DMS 273 treated with DMSO at 0.1 percent for 48 hours (cell line): ENCODE results near the gene PTPRT.

Experiments
- DNase-seq: peaks from one replicate; lab custom pipeline; 2025; lab: John Stamatoyannopoulos, UW

Gene PTPRT

GRCh38 chr20:42795111-42795695 is 394.5 kb downstream of the PTPRT start:
- no peak for DNase-seq

- DNase-seq: no peak
Measured at GRCh38 chr20:42792052-42792451, 397.7 kb downstream of the PTPRT start.

DNA sequence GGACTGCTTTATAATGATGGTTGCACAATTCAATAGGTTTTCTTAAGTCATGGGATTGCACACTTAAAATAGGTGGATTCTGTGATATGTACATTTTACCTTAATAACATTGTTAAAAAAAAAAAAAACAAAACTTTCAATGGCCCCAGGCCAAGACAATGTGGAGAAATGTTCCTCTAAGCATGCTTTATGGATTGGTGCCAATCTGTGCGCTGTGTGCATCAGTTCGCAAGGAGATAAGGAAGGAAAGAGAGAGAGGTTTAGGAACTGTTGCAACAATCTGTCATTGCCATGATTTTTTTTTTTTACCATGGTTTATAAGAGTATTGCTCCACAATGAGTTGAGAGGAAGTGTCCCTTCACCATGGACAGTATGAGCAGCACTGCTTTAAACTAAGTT is 399.6 kb downstream of the PTPRT start:
- DNase-seq: no peak

DNA sequence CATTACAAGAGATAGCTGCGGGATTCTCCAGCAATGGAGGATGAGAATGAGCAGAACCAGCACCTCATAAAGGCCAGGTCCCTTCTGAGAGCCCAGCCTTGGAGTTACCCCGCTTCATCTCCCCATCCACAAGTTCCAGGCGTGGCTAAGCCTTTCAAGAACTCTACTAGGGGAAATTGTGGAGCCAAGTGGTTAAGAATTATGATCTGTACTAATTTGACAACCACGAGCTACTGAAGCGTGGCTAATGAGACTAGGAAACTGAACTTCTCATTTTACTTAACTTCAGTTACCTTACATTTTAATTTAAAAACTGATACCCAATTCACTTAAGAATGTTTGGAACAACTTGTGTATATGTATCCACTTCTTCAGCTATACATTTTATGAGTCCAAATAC is 401.0 kb downstream of the PTPRT start:
- DNase-seq: no peak

GRCh38 chr20:42785041-42785440 is 404.7 kb downstream of the PTPRT start:
- DNase-seq: no peak

DNA sequence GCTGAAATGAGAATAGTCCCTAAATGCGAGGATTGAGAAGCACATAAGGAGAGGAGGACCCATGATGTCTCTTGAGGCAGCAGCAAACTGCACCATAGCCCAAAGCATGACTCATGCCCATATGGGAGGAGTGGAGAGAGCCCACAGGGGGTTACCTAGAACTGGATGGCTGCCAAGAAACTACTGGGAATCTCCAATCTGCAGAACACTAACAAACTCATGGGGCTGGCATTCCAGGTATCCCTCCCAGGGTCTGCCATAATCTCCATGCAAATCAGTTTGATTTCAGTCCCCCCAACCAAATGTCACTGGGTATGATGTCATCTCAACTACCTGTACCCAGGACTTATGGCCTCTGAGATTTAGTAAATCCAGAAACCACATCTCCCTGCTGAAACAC is 410.5 kb downstream of the PTPRT start:
- no peak for DNase-seq

GRCh38 chr20:42775866-42776265 is 413.8 kb downstream of the PTPRT start:
- no peak for DNase-seq

- no peak for DNase-seq
Measured at GRCh38 chr20:42775037-42775436, 414.7 kb downstream of the PTPRT start.

DNA sequence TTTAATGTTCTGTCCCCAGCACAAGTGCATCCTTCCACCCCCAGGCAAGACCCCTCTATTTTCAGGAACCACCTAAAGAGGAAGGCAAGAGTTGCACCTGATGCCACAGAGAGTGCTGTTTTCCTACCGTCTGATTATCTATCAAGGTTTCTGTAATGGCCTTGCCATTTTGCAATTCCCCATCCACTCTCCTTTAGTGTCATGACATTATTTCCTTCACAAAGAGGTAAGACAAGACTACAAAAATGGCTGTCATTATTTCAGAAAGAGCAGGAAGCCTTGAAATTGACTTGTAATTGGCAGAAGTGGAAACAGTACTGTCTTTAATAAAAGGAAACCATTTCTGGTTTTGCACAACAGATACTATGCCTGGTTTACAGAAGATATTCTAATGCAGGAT is 426.7 kb downstream of the PTPRT start:
- DNase-seq: no peak

- no peak for DNase-seq
Measured at GRCh38 chr20:42756991-42757390, 432.7 kb downstream of the PTPRT start.

GRCh38 chr20:42754706-42755105 is 435.0 kb downstream of the PTPRT start:
- DNase-seq: no peak

DNA sequence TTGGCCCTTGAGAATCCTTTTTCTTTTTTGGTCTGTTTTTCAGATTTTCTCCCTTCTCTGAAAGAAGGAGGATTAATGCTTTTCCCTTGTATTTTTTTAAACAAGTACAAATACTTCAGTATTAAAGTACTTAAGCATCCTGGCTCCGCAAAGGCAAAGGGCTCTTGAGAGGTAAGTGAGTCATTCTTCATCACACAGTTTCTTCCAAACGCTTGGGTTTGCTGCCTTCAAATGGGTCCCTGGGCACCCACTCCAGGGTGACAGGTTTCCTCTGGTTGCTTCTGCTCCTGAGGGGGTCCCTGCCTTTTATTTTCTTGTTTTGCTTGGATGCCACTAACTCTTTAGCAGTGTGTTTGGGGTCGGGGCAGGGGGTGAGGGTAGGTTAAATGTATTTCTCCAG is 437.1 kb downstream of the PTPRT start:
- DNase-seq: no peak

- DNase-seq: no peak
Measured at GRCh38 chr20:42749556-42749955, 440.1 kb downstream of the PTPRT start.

GRCh38 chr20:42747765-42748411 is 441.8 kb downstream of the PTPRT start:
- no peak for DNase-seq

GRCh38 chr20:42744756-42745465 is 444.8 kb downstream of the PTPRT start:
- no peak for DNase-seq

GRCh38 chr20:42742926-42743325 is 446.8 kb downstream of the PTPRT start:
- DNase-seq: no peak

DNA sequence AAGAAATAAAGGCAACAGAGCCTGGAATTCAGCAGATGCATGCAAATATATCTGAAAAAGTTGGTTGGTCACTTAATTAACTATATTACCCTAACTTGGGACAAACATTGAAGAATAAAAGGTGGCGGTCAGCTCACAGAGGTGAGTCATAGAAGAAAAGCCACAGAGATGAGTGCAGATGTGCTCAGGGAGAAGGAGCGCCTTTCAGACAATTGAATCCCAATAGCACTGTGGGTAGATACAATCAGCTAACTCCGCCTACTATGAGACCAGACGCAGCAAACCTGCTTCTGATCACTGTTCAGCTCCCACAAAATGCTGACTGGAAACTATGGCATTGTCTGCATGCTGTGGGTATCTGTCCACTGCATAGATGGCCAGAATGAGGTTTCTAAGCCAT is 447.8 kb downstream of the PTPRT start:
- no peak for DNase-seq

- DNase-seq: no peak
Measured at GRCh38 chr20:42740226-42740870, 449.4 kb downstream of the PTPRT start.

GRCh38 chr20:42739683-42740082 is 450.0 kb downstream of the PTPRT start:
- no peak for DNase-seq

GRCh38 chr20:42735539-42735938 is 454.2 kb downstream of the PTPRT start:
- no peak for DNase-seq

GRCh38 chr20:42734660-42735368 is 454.9 kb downstream of the PTPRT start:
- DNase-seq: no peak

GRCh38 chr20:42721923-42722322 is 467.8 kb downstream of the PTPRT start:
- DNase-seq: no peak
